RWPE2 (cell line): Measurements from ENCODE around the gene DTHD1.

Source experiments
- ATAC-seq: fragments of 200-7000 bp; cut with Tn5 transposase; 3 replicates; pipeline ENCODE4 v1.9.1; 2021; ENCODE audit warnings: low read depth
- DNase-seq: peaks from one replicate; pipeline ENCODE4 v3.0.0-alpha.2; 2020; ENCODE audit warnings: low spot score
- H3K27ac ChIP-seq: fragments of 450-650 bp; 2 replicates; pipeline ENCODE4 v1.5.1; 2017; ENCODE audit warnings: mild to moderate bottlenecking; ENCODE audit not compliant: poor library complexity, severe bottlenecking
- H3K27me3 ChIP-seq: fragments of 250-450 bp; sonication (Bioruptor Pico); 2 replicates; pipeline ENCODE4 v1.5.1; 2021; ENCODE audit warnings: mild to moderate bottlenecking, moderate library complexity; ENCODE audit not compliant: insufficient read depth, poor library complexity, severe bottlenecking
- H3K36me3 ChIP-seq: fragments of 250-450 bp; sonication (Bioruptor Pico); 2 replicates; pipeline ENCODE4 v1.5.1; 2020; ENCODE audit warnings: low read depth, mild to moderate bottlenecking, moderate library complexity
- H3K4me1 ChIP-seq: fragments of 250-450 bp; sonication (Bioruptor Pico); 2 replicates; pipeline ENCODE4 v1.5.1; 2021; ENCODE audit warnings: mild to moderate bottlenecking, moderate library complexity; ENCODE audit not compliant: insufficient read depth, poor library complexity, severe bottlenecking
- H3K4me3 ChIP-seq: fragments of 250-450 bp; sonication (Bioruptor Pico); 2 replicates; pipeline ENCODE4 v1.5.1; 2021; ENCODE audit warnings: mild to moderate bottlenecking, moderate library complexity; ENCODE audit not compliant: severe bottlenecking
- H3K9me3 ChIP-seq: fragments of 250-450 bp; sonication (Bioruptor Pico); 2 replicates; pipeline ENCODE4 v1.5.1; 2021; ENCODE audit warnings: mild to moderate bottlenecking, moderate library complexity; ENCODE audit not compliant: severe bottlenecking
- CTCF ChIP-seq: fragments of 450-650 bp; IDR thresholded peaks from one replicate; pipeline ENCODE4 v1.5.1; 2017; ENCODE audit warnings: mild to moderate bottlenecking, moderate library complexity; ENCODE audit not compliant: poor library complexity, severe bottlenecking

DTHD1 gene

DNA sequence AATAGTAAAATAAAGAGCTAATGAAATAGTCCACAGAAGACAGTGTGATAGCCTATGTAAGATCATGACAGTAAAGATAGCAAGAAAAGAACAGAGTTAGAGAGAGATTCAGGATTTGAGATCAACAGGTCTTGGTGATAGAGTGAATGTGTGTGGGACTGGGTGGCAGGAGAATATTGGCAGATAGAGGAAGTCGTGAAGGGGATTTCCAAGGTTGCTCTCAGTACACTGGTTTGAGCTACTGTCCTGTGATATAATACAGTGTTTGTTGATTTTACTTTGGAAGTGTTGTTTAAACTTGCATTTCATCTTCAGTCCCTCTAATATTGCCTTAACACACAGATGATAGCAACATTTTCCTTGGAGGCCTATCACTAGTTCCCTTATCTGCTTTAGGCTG lies 44.1 kb downstream of the DTHD1 start:
- no peak for TF ChIP-seq CTCF
- Histone ChIP-seq H3K9me3 (no peaks in the 10 kb centered on the region), H3K4me1 (no peaks in the 10 kb centered on the region), H3K27me3 (no peaks in the 10 kb centered on the region), H3K4me3 (no peak overlapping the region), H3K27ac (no peak overlapping the region), H3K36me3 (no peaks in the 10 kb centered on the region)
- ATAC-seq (no peak), DNase-seq (no peak)

- Histone ChIP-seq H3K9me3 (no peaks in the 10 kb centered on the region), H3K27ac (no peak overlapping the region), H3K4me1 (no peaks in the 10 kb centered on the region), H3K4me3 (no peak overlapping the region), H3K36me3 (no peaks in the 10 kb centered on the region), H3K27me3 (no peaks in the 10 kb centered on the region)
- ATAC-seq (no peak), DNase-seq (no peak)
- no peak for TF ChIP-seq CTCF
Observed at GRCh38 chr4:36325926-36326325, 44.5 kb downstream of the DTHD1 start.

- no peak overlapping the region for H3K27ac ChIP-seq
Observed at GRCh38 chr4:36326476-36327029, 45.1 kb downstream of the DTHD1 start.

GRCh38 chr4:36327400-36327799 lies 46.0 kb downstream of the DTHD1 start:
- Histone ChIP-seq H3K4me3 (no peak overlapping the region), H3K27me3 (no peaks in the 10 kb centered on the region), H3K9me3 (no peaks in the 10 kb centered on the region), H3K36me3 (no peaks in the 10 kb centered on the region), H3K4me1 (no peaks in the 10 kb centered on the region), H3K27ac (no peak overlapping the region)
- DNase-seq (no peak), ATAC-seq (no peak)
- TF ChIP-seq CTCF, result no peak

More at GRCh38 chr4:36326476-36327029, 45.1 kb downstream of the DTHD1 start:
- ATAC-seq (no peak), DNase-seq (no peak)
- Histone ChIP-seq H3K4me3 (no peak overlapping the region), H3K4me1 (no peaks in the 10 kb centered on the region), H3K27me3 (no peaks in the 10 kb centered on the region), H3K9me3 (no peaks in the 10 kb centered on the region), H3K36me3 (no peaks in the 10 kb centered on the region)
- TF ChIP-seq CTCF, result no peak

GRCh38 chr4:36328130-36328529 lies 46.7 kb downstream of the DTHD1 start:
- ATAC-seq (no peak), DNase-seq (no peak)
- Histone ChIP-seq H3K4me1 (no peaks in the 10 kb centered on the region), H3K36me3 (no peaks in the 10 kb centered on the region), H3K27me3 (no peaks in the 10 kb centered on the region), H3K9me3 (no peaks in the 10 kb centered on the region), H3K4me3 (no peak overlapping the region), H3K27ac (no peak overlapping the region)
- no peak for TF ChIP-seq CTCF
